Naive thymus-derived CD8-positive, alpha-beta T cell (primary cell): Measurements from ENCODE around the gene SLC22A5. TPM values are rescaled to one million over a fixed set of nuclear protein-coding genes. Genes with fewer than 3 reads are reported as not detected.

Experiments used
- ATAC-seq, 2 donors: fragments of 150-1000 bp; cut with Tn5 transposase in 1 of 2; sonication (Bioruptor Pico), chemical (Tn5 transposase) in 1 of 2; 1 replicate in 1 of 2; 2 replicates in 1 of 2; pipeline ENCODE4 v1.10.0; 2021; ENCODE audit warnings: mild to moderate bottlenecking in 2 of 2, moderate library complexity in 2 of 2
- POLR2A ChIA-PET: fragments of 350-600 bp; sonication (Branson Sonifier 250); formaldehyde crosslinking; loops from one replicate; lab custom pipeline; 2021; ENCODE audit warnings: antibody characterized with exemption; lab: Charles Lee
- DNase-seq, 10 donors: peaks; one replicate each; pipeline versions ENCODE4 v3.0.0 to v3.0.0-alpha.2; 2020 to 2022
- H3K27ac Mint-ChIP-seq, 10 donors: one replicate each; pipeline ENCODE4 v1.8.0; 2020 to 2022; ENCODE audit warnings: mild to moderate bottlenecking in 10 of 10, mixed read lengths in 10 of 10, moderate library complexity in 4 of 10, inconsistent platforms in 1 of 10
- H3K27me3 Mint-ChIP-seq, 5 donors: one replicate each; pipeline ENCODE4 v1.8.0; 2021 to 2022; ENCODE audit warnings: mixed read lengths in 5 of 5
- H3K36me3 Mint-ChIP-seq, 3 donors: one replicate each; pipeline ENCODE4 v1.8.0; 2020 to 2022; ENCODE audit warnings: mixed read lengths in 3 of 3, mild to moderate bottlenecking in 2 of 3, inconsistent platforms in 1 of 3
- H3K4me1 Mint-ChIP-seq, 4 donors: one replicate each; pipeline ENCODE4 v1.8.0; 2021 to 2022; ENCODE audit warnings: mixed read lengths in 4 of 4
- H3K4me3 Mint-ChIP-seq, 10 donors: one replicate each; pipeline ENCODE4 v1.8.0; 2020 to 2022; ENCODE audit warnings: mild to moderate bottlenecking in 10 of 10, mixed read lengths in 10 of 10, moderate library complexity in 6 of 10, inconsistent platforms in 1 of 10
- H3K9me3 Mint-ChIP-seq, 9 donors: one replicate each; pipeline ENCODE4 v1.8.0; 2020 to 2022; ENCODE audit warnings: mixed read lengths in 9 of 9, mild to moderate bottlenecking in 3 of 9, inconsistent platforms in 1 of 9, moderate library complexity in 1 of 9
- polyA plus RNA-seq, 3 donors: library from polyadenylated mRNA; unstranded; fragments of 300-500 nt; fragmentation: Illumina TruSeq; gene quantifications; one replicate each; pipeline ENCODE4 v1.2.3, GENCODE V29; 2021
- total RNA-seq, 8 experiments: library from RNA in 2 of 8; stranded (reverse) in 2 of 8; gene quantifications; one replicate each; pipeline ENCODE4 v1.2.3 and lab custom pipeline; 2021 to 2026

SLC22A5 gene
- total and polyA plus RNA-seq, 5 experiments from 2014 or later: 1.9 to 11.1 (median 3.2) TPM

DNA sequence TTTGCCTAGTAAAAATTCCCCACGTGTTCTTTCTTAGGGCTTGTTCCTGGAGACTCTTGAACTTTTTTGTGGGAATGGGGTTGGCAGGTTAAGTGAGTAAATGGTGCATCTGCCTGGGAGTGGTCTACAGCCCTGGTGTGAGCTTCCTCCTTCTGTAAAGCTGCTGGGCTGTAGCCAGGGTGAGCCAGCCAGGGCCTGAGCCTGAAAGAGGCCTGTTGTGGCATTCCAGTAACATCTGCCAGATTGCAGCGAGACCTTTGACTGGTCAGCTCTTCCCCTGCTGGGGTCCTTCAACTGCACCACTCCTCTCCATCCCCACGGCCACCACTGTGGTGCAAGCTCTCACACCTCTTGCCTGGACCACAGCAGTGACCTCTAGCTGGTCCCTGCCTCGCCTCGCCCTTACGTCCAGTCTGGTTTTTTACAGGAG lies 47.5 kb downstream of the SLC22A5 start:
- Mint-ChIP-seq H3K9me3 (peaks cover 0 to 2% (median 0%) of the 10 kb centered on the region in 9 donors), H3K4me3 (peak overlapping the region in 3 of 10 donors; percentile 26 to 47 (median 26)), H3K27ac (peak overlapping the region; percentile 80 to 98 (median 88)), H3K4me1 (peaks cover 43 to 100% (median 90%) of the 10 kb centered on the region in 4 donors), H3K36me3 (peaks cover 0 to 37% (median 6%) of the 10 kb centered on the region in 3 donors), H3K27me3 (no peaks in the 10 kb centered on the region)
- POLR2A ChIA-PET: interaction anchor here (0.7 to 6.2 kb wide), 5 partner anchors 10 to 73 kb away, joined by 4 to 79 read pairs (median 5); partner anchors contain the start of gene IRF1
- DNase-seq (no peak), ATAC-seq (no peak)

DNA sequence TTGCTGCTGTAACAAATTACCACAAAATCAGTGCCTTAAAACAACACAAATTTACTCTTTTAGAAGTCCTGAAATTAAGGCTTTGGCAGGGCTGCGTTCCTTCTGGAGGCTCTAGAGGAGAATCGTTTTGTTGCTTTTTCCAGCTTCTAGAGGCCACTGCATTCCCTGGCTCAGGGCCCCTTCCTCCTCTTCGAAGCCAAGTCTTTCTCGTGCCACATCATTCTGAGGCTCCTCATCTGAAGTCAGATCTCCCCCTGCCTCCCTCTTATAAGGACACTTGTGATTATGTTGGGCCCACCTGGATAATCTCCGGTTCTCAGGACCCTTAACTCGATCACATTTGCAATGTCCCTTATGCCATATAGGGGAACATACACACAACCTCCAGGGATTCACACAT lies 48.0 kb downstream of the SLC22A5 start:
- Mint-ChIP-seq H3K27me3 (no peaks in the 10 kb centered on the region), H3K4me1 (peaks cover 43 to 100% (median 89%) of the 10 kb centered on the region in 4 donors), H3K4me3 (peak overlapping the region in 3 of 10 donors; percentile 21 to 47 (median 26)), H3K36me3 (peaks cover 0 to 37% (median 7%) of the 10 kb centered on the region in 3 donors), H3K27ac (peak overlapping the region; percentile 80 to 98 (median 92)), H3K9me3 (peaks cover 0 to 2% (median 0%) of the 10 kb centered on the region in 9 donors)
- POLR2A ChIA-PET: interaction anchor here (0.7 to 6.2 kb wide), 8 partner anchors 11 to 79 kb away, joined by 3 to 79 read pairs (median 5); partner anchors contain the start of gene IRF1
- ATAC-seq: no peak
- no peak for DNase-seq

DNA sequence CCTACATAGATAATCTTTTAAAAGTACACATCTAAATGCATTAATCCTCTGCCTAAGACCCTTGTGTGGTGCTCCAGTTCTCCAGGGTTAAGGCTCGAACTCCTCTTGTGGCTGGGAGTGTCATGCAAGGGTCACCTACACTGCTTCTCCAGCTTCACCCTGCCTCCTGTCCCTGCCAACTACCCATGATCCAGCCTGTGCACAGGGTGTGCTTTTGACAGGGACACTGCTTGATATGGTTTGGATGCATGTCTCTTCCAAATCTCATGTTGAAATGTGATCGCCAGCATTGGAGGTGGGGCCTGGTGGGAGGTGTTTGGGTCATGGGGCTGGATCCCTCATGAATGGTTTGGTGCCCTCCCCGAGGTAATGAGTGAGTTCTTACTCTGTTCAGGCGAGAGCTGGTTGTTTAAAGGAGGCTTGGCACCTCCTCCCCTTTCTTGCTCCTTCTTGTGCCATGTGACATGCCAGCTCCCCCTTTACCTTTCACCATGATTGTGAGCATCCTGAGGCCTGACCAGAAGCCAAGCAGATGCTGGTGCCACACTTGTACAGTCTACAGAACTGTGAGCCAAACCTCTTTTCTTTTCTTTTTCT lies 48.5 kb downstream of the SLC22A5 start:
- POLR2A ChIA-PET: interaction anchor here (0.7 to 6.2 kb wide), 6 partner anchors 20 to 80 kb away, joined by 3 to 79 read pairs (median 4); partner anchors contain the start of gene IRF1
- Mint-ChIP-seq H3K9me3 (peaks cover 0 to 2% (median 0%) of the 10 kb centered on the region in 9 donors), H3K4me1 (peaks cover 43 to 100% (median 90%) of the 10 kb centered on the region in 4 donors), H3K4me3 (peak overlapping the region in 2 of 10 donors; percentile 26 to 59), H3K27me3 (no peaks in the 10 kb centered on the region), H3K27ac (peak overlapping the region; percentile 80 to 98 (median 94)), H3K36me3 (peaks cover 0 to 37% (median 12%) of the 10 kb centered on the region in 3 donors)
- DNase-seq: no peak
- ATAC-seq: no peak

DNA sequence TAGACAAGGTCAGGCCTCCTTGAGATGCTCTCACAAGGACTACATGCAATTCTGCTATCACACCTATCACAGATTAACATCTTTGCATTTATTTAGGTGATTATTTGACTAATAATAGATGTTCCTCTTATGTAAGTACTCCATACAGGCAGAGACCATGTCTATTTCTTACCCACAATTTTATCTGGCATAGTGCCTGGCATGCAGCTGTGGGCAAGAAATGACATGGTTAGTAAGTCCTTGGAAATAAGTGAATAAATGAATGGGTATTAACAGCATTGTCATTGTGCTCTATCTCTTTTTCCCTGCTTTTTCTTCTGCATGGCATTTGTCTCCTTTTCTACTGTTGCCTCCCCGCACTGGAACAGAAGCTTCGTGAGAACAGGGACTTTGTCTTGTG lies 49.4 kb downstream of the SLC22A5 start:
- peak overlapping the region in 5 of 10 donors; percentile 33 to 83 (median 59) for H3K4me3 Mint-ChIP-seq
- POLR2A ChIA-PET: interaction anchor here (1.2 to 6.2 kb wide), 4 partner anchors 46 to 79 kb away, joined by 3 to 79 read pairs (median 6); partner anchors contain the start of gene IRF1
- ATAC-seq (no peak), DNase-seq (no peak)
- H3K4me1 Mint-ChIP-seq: peaks cover 43 to 100% (median 90%) of the 10 kb centered on the region in 4 donors
- peak overlapping the region; percentile 85 to 98 (median 94) for H3K27ac Mint-ChIP-seq
- H3K36me3 Mint-ChIP-seq: peaks cover 0 to 38% (median 7%) of the 10 kb centered on the region in 3 donors
- peaks cover 0 to 2% (median 0%) of the 10 kb centered on the region in 9 donors for H3K9me3 Mint-ChIP-seq
- no peaks in the 10 kb centered on the region for H3K27me3 Mint-ChIP-seq

DNA sequence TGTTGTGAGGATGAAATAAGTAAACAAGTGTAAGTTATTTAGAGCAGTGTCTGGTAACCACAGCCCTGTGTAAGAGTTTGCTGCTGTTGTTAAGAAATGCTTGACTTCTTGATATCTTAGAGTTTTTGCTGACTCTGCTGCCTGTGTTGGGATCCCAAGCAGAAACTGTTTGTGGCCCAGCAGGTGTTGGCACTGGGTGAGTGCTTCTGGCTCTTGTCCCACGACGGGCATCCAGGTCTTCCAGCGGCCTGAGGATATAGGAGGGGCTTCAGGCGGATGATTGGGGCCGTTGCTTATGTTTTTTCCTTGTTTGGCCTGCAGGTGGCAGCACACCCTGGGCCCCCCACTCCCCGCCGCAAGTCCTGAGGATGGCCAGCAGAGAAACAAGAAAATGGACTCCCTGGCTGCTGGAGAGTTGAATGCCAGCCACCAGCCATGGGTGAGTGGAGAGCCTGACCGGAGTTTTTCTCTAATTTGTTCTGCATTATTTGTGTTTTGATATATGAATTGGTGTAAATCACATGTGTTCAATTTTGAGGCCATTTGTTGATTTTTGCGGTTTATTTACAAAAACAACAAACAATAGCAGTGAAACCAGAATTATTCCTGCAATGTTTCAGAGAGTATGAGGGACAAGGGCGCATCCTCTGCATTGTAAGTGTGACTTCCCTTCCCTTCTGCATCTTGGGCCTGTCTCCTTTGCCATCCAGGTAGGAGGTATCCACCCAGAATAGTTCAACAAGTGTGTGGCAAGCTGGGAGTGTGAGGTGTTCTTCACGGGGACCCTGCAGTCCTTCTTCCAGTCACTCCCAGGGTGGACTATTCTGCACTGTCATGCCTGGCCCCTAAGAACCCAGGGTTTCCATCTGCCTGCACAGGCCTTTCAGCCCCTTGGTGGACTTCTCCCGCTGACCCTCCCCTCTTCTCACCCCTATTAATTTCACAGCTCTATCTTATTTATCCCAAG lies 50.3 kb downstream of the SLC22A5 start:
- peaks cover 0 to 36% (median 7%) of the 10 kb centered on the region in 3 donors for H3K36me3 Mint-ChIP-seq
- POLR2A ChIA-PET: interaction anchor here (0.7 to 6.2 kb wide), 18 partner anchors 9 to 82 kb away, joined by 3 to 79 read pairs (median 6); partner anchors contain the start of gene IRF1
- H3K27ac Mint-ChIP-seq: peak overlapping the region; percentile 85 to 98 (median 94)
- H3K4me1 Mint-ChIP-seq: peaks cover 46 to 100% (median 91%) of the 10 kb centered on the region in 4 donors
- H3K9me3 Mint-ChIP-seq: peaks cover 0 to 2% (median 0%) of the 10 kb centered on the region in 9 donors
- H3K27me3 Mint-ChIP-seq: no peaks in the 10 kb centered on the region
- peak overlapping the region; percentile 69 to 87 (median 78) for H3K4me3 Mint-ChIP-seq
- DNase-seq (peak; percentile 27 to 78 (median 60)), ATAC-seq (peak; percentile 65 to 69)

DNA sequence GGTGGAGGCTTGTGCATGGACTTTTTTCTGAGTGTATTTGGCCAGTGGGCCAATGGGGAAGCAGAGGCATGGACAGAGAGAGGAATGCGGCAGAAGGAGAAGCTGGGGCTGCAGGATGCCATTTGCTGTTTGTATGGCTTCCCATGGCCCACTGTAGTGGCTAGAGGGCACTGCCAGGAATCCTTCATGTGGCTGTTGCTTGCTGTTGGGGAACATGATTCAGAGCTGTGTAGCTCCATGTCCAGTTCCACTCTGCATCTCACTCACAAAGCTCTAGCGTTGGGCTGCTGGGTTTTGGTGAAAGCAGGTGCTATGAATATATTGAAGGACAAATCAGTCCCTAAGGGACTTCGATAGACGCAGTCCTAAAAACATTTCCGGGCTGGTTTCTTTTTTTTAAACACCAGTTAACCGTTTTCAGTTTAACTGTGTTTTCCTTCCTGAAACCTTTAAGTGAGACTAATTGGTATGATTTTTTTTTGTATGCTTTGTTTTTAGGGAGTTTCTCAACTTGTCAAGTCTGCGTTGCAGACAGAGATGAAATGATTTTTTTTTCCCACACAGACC lies 51.3 kb downstream of the SLC22A5 start:
- Mint-ChIP-seq H3K4me1 (peaks cover 50 to 100% (median 94%) of the 10 kb centered on the region in 4 donors), H3K36me3 (peaks cover 0 to 36% (median 7%) of the 10 kb centered on the region in 3 donors), H3K27ac (peak overlapping the region; percentile 85 to 98 (median 94)), H3K9me3 (peaks cover 0 to 2% (median 0%) of the 10 kb centered on the region in 9 donors), H3K4me3 (peak overlapping the region; percentile 66 to 87 (median 77)), H3K27me3 (no peaks in the 10 kb centered on the region)
- POLR2A ChIA-PET: interaction anchor here (0.7 to 1.7 kb wide), 17 partner anchors 10 to 81 kb away, joined by 3 to 69 read pairs (median 6); partner anchors contain the start of gene IRF1
- ATAC-seq (peak; percentile 24 to 37), DNase-seq (peak in 2 of 10 donors; percentile 30 to 41)

DNA sequence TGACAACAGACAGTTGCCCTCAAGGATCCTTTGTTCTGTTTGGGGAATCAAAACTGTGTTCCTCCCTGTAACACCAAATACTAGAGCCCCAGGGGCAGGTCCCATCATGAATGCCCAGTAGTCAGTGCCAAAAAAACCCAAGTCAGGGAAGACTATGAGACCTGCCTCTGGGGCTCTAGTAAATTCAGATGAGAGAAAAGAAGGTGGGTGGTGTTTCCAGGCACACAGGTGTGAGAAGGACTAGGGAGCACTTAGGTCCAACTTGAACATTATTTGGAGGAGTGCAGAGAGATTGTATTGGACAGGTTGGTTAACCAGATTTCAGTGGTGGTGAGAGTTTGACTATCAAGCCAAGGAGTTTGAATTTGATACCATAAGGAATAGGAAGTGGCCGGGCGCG lies 52.0 kb downstream of the SLC22A5 start:
- no peak for ATAC-seq
- Mint-ChIP-seq H3K27me3 (no peaks in the 10 kb centered on the region), H3K36me3 (peaks cover 0 to 36% (median 7%) of the 10 kb centered on the region in 3 donors), H3K27ac (peak overlapping the region; percentile 85 to 98 (median 94)), H3K4me3 (peak overlapping the region; percentile 66 to 87 (median 77)), H3K4me1 (peaks cover 53 to 100% (median 97%) of the 10 kb centered on the region in 4 donors), H3K9me3 (peaks cover 0 to 2% (median 0%) of the 10 kb centered on the region in 9 donors)
- no peak for DNase-seq
- POLR2A ChIA-PET: interaction anchor here (1.5 to 12.3 kb wide), 5 partner anchors 35 to 69 kb away, joined by 11 to 274 read pairs (median 142); partner anchors contain the start of gene IRF1

DNA sequence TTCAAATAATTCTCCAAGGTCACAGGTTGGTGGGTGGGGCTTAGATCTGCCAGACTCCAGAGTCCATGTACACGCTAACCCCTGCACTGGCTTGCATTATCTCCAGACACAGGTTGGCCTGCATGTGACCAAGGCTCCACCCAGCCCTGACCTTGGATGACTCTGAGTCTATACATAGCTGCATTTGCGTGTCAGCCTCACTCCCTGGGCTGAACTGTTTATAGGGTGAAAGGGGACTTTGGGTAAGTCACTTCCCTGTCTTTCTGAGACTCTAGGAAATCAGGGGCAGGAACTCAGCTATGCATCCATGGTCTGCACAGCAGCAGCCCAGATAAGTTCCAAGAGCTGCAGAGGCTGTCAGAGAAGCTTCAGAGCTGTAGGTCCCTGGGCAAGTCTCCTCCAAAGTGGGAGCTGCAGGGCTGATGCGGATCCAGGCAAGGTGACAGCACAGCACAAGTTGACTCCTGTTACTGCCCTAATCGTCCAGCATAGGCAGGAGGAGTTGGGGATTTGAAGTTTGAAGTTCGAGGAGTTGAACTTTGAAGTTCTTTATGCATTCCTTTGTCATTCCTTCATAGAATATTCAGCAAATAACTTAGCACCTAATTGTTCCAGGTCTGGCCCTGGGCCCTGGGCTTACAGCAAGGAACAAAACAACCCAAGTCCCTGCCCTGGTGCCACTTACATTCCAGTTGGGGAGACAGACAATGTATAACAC lies 53.4 kb downstream of the SLC22A5 start:
- peak overlapping the region in 8 of 10 donors; percentile 4 to 81 (median 51) for H3K4me3 Mint-ChIP-seq
- H3K9me3 Mint-ChIP-seq: peaks cover 0 to 2% (median 0%) of the 10 kb centered on the region in 9 donors
- H3K36me3 Mint-ChIP-seq: peaks cover 0 to 29% (median 7%) of the 10 kb centered on the region in 3 donors
- peaks cover 58 to 100% (median 99%) of the 10 kb centered on the region in 4 donors for H3K4me1 Mint-ChIP-seq
- POLR2A ChIA-PET: interaction anchor here (1.0 to 12.3 kb wide), 7 partner anchors 12 to 77 kb away, joined by 3 to 274 read pairs (median 80); partner anchors contain the start of gene IRF1
- no peaks in the 10 kb centered on the region for H3K27me3 Mint-ChIP-seq
- no peak for ATAC-seq
- peak overlapping the region; percentile 57 to 98 (median 90) for H3K27ac Mint-ChIP-seq
- no peak for DNase-seq

DNA sequence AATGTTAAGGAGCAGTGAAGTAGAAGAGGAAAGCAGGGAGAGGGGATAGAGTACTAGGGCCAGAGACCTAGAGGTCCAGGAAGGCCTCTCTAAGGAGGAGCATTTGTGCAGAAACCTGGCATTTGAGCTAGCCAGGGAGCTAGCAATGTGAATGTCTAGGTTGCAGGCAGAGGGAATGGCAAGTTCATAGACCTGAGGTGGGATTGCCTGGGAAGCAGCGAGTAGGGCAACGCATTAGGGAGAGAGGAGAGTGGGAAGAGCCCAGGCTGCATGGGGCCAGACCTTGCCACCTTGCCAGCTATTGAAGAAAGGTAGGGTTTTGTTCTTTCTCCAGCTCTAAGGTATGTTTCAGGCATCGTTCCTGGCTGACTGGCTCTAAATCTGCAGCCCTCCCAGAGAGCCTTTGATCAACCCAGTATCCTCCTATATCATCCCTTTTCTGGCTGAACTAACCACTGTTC lies 54.0 kb downstream of the SLC22A5 start:
- POLR2A ChIA-PET: interaction anchor here (0.6 to 12.3 kb wide), 6 partner anchors 13 to 877 kb away, joined by 3 to 274 read pairs (median 111); partner anchors contain the start of gene IRF1
- Mint-ChIP-seq H3K27ac (peak overlapping the region; percentile 71 to 98 (median 90)), H3K36me3 (peaks cover 0 to 24% (median 7%) of the 10 kb centered on the region in 3 donors), H3K27me3 (no peaks in the 10 kb centered on the region), H3K9me3 (peaks cover 0 to 2% (median 0%) of the 10 kb centered on the region in 9 donors), H3K4me3 (peak overlapping the region in 8 of 10 donors; percentile 39 to 81 (median 51)), H3K4me1 (peaks cover 58 to 100% (median 99%) of the 10 kb centered on the region in 4 donors)
- DNase-seq (no peak), ATAC-seq (no peak)

DNA sequence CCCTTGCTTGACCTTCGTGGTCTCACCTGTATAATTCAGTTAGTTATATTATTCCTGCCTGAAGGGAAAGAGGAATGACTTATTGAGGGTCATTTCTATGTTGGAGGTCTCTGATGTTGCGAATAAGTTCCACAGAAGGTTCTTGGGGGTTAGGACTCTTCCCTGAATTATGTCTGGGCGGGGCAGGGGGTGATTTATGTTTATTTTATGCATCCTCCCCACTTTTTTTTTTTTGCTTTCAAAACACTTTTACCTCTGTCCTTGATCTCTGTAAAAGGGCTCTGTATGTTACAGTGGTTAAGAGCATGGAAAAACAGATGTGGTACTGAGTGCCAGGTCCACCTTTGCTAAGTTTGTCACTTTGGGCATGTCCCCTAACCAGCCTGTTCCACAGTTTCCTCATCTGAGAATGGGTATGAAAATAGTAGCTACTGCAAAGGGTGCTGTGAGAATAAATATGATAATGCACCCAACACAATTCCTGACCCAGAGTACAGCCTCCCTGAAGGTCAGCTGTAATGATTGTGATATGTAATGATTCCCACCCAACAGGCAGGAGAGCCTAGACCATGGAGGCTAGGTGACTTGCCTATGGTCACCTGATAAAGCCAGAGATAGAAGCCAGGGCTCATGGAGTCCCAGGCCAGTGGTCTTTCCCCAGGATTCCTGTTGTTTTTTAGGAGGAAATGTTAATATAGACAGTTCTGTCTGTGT lies 54.8 kb downstream of the SLC22A5 start:
- DNase-seq (no peak), ATAC-seq (no peak)
- H3K9me3 Mint-ChIP-seq: no peaks in the 10 kb centered on the region
- peaks cover 56 to 100% (median 99%) of the 10 kb centered on the region in 4 donors for H3K4me1 Mint-ChIP-seq
- no peaks in the 10 kb centered on the region for H3K27me3 Mint-ChIP-seq
- H3K27ac Mint-ChIP-seq: peak overlapping the region; percentile 46 to 98 (median 95)
- peak overlapping the region in 9 of 10 donors; percentile 24 to 76 (median 39) for H3K4me3 Mint-ChIP-seq
- H3K36me3 Mint-ChIP-seq: peaks cover 0 to 19% (median 7%) of the 10 kb centered on the region in 3 donors
- POLR2A ChIA-PET: interaction anchor here (0.6 to 12.3 kb wide), 9 partner anchors 9 to 878 kb away, joined by 3 to 274 read pairs (median 62); partner anchors contain the start of gene IRF1
